ENCODE data around the gene FETUB. TPM values are rescaled to one million over a fixed set of nuclear protein-coding genes. Genes with fewer than 3 reads are reported as not detected.
A peak's percentile ranks its signal among the peaks of the same experiment; 100 is the strongest.

The FETUB gene
- total RNA-seq, 1 donor from 2014 or later, result not detected

DNA sequence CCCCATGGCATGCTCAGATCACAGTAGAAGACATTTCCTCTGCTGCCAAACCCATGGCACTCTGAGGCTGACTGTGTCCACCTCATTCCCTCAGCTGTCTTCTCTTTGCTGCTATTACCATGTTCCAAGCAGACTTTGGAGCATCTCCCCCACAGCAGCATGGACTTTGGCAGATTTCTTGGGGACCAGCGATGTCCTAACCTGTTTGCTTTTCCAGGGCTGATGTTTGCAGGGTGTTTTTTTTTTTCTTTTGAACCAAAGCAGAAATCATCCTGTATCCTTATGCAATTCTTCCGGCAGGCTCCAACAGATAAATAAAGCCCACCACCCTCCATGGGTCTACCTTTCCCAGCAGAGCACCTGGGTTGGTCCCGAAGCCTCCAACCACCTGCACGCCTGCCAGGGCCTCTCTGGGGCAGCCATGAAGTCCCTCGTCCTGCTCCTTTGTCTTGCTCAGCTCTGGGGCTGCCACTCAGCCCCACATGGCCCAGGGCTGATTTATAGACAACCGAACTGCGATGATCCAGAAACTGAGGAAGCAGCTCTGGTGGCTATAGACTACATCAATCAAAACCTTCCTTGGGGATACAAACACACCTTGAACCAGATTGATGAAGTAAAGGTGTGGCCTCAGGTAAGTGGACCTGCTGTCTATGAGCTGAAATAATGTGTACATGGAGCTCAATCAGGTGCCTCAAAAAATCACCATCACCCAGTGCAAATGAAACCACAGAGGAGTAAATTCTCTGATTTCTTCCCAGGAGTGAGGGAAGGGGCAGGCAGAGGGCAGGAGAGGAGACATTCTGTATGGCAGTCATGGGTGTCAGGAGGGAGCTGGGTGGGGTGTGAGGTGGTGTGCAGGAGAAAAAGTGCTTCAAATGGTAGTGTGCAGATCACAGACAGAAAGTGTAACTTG, 27.2 kb upstream of the FETUB start, which contains the start of gene AHSG:
AHSG (plus strand) TSS at position 340 of the 916 bp plus-strand sequence; CDS start at position 422, 82 bp downstream.
- no peak for DNase-seq (ENCODE audit: extremely low read depth, low read depth, low spot score)

DNA sequence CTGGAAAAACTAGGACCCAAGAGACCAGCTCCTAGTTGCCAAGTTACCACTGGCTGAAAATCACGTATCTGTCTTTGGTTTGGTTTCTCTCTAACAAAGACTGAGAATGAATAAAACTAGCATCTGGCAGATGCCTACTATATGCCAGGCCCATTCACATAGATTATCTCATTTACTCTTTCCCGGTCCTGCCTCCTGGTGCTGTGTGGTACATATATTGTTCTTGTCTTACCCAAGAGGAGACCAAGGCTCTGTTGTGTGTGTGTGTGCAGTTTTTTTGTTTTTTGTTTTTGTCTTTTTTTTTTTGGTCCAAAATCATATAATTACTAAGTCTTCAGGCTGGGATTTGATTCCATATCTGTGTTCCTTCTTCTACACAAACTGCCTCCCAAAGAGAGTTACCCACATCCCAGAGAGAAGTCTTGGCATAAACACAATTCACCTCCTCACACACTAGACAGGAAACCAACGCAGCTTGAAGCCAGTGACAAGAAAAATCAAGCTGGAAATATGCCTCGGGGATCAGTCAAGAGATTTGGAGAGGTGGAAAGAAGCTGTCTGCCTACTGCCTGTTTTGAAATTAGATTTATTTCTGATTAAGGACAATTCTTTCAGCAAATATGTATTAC, 26.4 kb upstream of the FETUB start:
- no peak for DNase-seq (ENCODE audit: extremely low read depth, low read depth, low spot score)

DNA sequence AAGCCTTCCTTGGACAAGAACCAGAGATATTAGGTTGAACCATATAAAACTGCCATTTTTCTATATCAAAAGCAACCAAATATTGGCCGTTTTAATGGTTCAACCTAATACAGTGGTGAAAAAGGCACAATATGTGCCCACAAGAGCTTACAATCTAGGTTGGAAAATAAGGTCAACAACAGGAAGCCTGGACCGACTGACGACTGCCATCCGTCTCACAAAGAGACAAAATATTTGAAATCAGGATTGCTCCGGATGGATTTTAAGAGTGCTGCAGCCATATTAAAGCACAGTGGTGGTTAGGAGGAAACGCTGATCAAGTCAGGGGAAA, 26.0 kb upstream of the FETUB start:
- no peak for DNase-seq (ENCODE audit: extremely low read depth, low read depth, low spot score)

DNA sequence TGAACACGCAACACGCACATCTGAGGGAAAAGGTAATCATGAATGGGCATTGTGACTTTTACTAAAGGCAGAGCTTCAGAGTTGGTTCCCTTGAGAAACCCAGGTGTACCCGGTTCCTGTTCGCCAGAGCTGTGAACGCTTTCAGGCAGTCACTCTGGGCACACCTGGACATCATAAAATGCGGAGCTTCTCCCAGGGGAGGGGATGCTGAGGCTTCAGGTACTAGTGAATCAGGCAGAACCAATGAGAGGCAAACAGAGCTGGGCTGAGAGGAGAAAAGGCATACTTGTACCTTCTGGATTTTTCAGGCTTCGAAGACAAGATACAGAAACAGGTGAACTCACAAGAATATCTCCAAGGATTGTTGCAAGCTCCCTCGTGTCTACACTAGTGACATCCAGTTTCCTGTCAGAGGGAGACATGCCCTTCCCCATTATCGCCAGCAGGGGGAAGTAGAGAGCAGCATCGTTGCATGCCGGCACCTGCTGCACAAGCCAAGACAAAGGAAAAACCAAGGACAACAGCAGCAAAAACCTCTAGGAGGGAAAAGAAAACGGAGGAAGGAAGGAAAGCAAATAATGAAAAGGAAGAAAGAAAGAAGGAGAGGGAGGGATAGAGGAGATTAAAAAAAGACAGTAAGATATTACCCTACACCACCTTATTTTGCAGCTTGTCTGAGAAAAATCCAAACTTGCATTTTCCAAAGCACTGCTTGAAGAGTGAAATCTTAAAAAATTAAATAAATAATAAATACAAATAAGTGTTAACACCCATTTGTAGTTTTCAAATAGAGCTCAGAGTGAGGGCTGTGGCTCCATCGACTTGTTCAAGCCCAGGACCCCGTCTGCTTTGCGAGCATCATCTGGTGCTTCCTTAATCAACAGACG, 25.4 kb upstream of the FETUB start:
- DNase-seq (ENCODE audit: extremely low read depth, low read depth, low spot score), result peak; percentile 34

DNA sequence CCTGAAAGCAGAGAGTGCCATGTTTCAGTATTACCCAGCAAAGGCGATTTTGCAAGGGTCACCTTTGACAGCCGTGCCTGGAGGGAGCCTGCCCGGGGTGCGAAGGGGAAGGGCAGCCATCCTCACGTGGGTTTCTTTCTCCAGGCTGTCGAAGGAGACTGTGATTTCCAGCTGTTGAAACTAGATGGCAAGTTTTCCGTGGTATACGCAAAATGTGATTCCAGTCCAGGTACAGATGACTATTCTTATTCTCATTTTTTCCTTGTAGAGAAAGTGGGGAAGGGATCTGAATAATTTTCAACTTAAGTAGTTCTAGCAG, 23.9 kb upstream of the FETUB start:
- no peak for DNase-seq (ENCODE audit: extremely low read depth, low read depth, low spot score)

DNA sequence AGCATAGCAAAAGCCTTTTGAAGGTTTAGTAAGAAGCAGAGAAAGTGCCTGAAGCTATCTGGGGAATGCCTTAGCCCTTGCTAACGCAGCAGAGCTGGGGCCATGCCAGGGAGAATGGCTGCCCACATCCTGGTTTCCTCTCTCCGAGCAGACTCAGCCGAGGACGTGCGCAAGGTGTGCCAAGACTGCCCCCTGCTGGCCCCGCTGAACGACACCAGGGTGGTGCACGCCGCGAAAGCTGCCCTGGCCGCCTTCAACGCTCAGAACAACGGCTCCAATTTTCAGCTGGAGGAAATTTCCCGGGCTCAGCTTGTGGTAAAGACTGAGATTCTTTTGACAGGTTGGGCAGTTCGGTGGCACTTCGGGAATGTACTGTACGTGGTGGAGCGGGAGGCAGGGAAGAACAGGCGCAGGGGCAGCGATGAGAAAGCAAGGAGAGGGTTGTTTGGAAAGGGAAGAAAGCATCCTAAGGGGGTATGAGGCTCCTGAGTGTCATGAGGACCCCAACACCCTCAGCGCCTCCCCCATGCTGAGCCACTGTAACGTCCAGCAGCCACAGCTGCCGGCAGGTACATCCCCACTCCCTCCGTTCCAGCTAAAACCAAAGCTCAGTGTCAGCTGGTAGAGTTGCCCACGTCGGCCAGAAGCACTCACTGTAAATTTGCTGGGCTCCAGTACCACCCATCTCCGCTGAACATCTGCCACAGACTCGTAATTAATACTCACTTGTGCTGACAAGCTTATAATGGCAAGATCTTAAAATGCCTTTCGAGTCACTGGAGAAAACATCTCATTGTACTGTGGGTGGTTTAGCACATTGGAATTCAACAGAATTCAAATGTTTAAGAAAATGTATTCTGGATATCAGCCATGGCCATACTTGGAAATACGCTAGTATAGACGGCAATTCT, 22.9 kb upstream of the FETUB start:
- peak; percentile 33 for DNase-seq (ENCODE audit: extremely low read depth, low read depth, low spot score)

DNA sequence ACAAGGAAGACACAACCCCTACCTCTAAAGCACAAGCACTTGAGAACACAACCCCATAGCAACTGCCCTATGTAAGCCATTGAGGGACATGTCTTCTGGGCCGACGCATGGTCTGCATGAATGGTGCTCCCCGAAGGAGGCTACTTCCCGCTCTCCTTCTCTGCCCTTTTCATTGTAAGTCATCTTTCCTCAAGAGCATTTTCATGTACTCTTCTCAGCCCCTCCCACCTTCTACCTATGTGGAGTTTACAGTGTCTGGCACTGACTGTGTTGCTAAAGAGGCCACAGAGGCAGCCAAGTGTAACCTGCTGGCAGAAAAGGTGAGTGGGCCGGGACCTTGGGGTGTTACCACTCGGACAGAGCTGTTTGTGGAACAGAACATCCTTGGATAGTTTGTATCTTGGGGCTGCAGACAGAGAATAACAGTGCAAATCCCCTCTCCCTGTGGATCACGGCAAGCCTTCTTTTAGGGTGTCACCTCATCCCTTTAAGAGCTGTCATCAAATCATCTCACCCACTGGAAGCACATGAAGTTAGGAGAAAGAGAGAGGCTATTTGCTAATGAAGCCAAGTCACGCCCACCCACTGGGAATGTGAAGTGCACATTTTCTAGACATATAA, 21.8 kb upstream of the FETUB start:
- no peak for DNase-seq (ENCODE audit: extremely low read depth, low read depth, low spot score)

DNA sequence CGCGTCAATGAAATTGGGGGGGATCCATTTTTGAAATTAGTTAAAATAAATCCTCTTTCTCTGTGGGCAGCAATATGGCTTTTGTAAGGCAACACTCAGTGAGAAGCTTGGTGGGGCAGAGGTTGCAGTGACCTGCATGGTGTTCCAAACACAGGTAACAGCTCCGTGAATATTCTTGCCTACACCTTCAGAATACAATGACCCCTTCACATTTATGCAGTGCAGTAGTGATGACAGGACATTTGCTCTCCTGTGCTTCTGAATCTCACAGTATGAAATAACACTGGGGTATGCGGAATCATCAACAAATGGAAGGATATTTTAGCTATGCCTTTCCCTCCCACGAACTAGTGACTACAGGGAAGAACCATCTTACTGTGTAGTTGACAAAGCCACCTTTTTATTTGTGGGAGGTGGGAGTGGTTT, 20.4 kb upstream of the FETUB start:
- no peak for DNase-seq (ENCODE audit: extremely low read depth, low read depth, low spot score)

DNA sequence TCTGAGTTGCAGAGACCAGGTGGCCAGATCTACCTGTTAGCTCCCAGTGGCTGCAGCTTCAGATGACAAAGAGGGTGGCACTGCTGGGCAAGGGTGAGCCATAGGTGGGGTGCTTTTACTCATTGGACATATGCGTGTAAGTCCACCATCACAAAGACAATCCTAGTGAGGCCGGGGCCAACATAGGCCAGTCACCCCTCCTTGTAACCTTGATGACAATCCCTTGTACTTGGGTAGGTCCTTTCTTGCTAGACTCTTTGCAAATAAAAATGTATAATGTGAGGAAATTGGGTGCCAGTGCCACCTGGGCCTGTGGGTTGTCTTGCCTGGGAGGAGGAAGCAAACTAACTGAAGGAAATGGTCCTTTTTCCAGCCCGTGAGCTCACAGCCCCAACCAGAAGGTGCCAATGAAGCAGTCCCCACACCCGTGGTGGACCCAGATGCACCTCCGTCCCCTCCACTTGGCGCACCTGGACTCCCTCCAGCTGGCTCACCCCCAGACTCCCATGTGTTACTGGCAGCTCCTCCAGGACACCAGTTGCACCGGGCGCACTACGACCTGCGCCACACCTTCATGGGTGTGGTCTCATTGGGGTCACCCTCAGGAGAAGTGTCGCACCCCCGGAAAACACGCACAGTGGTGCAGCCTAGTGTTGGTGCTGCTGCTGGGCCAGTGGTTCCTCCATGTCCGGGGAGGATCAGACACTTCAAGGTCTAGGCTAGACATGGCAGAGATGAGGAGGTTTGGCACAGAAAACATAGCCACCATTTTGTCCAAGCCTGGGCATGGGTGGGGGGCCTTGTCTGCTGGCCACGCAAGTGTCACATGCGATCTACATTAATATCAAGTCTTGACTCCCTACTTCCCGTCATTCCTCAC, 19.7 kb upstream of the FETUB start:
- DNase-seq (ENCODE audit: extremely low read depth, low read depth, low spot score), result no peak

DNA sequence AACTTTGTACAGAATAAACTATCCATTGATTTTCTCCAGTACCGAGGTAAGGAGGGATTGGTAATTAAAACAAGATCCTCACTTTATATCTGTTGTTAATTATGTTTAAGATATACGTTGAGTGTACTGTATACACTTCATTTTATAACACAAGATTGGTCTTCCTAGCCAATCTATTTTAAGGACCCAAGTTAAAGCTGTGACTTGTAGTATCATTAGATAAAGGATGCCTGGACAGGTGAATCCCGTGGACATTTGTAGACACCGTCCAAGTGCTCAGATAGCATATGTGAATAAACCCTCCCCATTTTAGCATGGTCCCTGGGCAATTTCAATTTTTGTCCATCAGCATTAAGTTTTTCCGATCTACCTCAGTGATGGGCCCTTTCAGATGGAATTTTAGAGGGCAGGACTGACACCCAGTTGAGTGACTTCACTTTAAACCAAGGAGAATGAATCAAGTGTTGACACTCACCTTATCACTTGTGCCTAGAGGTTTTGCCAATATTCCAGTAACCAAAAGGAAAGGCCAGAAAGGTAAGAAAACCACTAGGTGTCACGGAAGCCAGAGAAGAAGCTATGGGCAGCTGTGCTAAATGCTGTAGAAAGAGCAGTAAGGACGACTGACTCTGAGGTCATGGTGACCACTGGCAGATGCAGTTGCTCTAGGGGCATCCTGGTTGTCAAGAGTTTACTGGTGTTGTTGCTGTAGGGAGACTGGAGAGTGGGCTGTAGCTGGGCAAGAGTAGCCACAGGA, 18.1 kb upstream of the FETUB start:
- DNase-seq (ENCODE audit: extremely low read depth, low read depth, low spot score), result no peak

DNA sequence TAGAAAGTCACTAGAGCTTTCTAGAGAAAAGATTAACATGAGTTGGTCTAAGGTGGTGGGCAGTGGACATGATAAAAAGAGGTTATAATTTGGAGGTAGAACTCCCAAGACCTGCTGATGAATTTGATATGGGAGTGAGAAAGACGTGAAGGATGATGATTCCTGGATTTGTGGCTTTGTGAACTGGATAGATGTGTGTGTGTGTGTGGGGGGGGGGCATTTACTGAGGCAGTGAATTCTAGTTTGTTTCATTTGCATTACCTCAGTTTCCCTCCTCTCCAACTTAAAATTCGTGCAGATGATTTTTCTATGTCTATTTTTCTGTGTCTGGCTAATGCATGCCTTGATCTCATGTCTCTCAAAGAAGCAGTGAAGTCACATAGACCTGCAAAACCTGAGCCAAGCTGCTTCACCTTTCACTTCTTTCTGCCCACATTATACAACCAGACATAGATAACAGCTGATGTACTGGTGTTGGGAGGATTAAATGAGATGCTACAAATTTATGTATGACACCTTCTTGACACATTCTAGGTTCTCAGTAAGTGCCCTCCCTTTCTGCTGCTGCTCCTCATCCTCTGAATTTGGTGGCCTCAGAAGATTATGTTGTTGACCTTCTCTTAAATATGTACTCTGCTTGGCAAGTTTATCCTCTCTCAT, 17.4 kb upstream of the FETUB start:
- DNase-seq (ENCODE audit: extremely low read depth, low read depth, low spot score), result no peak

DNA sequence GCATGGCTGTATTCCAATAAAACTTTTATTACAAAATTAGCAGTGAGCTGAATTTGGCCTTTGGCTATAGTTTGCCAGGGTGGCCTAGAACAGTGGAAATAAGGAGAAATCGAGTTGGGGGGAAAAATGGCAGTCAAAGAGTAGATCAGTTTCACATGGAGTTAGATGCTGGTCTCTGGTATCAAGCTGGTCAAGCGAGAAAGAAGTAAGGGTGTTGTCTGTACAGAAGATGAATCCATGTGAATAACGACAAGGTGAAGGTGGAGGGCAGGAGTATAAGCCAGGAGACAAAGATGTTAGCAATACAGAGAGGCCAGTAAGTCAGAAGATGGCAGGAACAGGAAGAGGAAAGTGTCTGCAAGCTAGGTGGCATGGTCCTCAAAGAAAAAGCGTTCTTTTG, 15.6 kb upstream of the FETUB start:
- no peak for DNase-seq (ENCODE audit: extremely low read depth, low read depth, low spot score)

DNA sequence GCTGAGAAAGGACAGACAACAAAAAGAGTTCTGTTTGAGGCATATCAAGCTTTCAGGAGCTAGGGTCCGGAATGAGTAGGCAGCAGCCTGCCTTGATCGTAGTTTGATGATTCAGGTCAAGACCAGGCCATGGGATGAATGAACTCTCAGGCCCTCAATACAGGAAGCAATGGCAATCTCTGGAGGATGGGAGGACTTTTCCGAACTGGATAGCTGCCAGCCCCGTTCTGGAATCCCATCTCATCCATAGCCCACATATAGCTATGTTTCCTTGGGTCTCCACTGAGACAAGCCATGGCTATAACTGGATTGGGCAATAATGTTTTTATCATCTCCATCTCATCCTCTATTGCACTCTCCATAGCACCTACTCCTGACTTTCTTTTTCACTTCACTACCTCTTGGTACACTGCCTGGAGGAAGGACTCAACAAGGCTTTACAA, 14.6 kb upstream of the FETUB start:
- no peak for DNase-seq (ENCODE audit: extremely low read depth, low read depth, low spot score)

DNA sequence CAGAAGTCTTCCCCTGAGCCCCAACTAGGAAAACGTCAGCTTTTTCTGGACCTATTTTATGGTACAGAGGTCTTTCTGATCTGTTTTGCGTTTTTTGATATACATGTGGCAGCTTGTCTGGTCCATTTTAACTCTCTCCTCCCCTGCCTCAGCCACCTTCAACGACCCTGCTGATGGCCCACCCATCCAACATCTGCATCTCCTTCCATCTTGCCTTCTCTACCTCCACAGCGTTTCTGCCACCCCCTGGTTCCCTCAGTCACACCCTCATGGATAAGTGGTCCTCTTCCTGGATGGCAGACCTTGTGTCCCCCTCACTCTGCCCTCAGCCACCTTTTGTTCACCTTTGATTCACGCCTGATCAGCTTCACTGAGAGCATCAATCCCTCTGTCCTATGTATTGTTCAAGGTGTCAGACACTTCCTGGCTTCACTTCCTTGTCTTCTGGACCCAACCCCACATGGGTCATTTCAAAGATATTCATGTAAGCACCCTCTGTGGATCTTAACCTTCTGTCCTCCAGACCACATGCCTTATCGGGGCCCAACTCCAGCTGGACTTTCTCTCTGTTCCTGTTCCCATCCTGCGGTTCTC, 13.8 kb upstream of the FETUB start:
- no peak for DNase-seq (ENCODE audit: extremely low read depth, low read depth, low spot score)

DNA sequence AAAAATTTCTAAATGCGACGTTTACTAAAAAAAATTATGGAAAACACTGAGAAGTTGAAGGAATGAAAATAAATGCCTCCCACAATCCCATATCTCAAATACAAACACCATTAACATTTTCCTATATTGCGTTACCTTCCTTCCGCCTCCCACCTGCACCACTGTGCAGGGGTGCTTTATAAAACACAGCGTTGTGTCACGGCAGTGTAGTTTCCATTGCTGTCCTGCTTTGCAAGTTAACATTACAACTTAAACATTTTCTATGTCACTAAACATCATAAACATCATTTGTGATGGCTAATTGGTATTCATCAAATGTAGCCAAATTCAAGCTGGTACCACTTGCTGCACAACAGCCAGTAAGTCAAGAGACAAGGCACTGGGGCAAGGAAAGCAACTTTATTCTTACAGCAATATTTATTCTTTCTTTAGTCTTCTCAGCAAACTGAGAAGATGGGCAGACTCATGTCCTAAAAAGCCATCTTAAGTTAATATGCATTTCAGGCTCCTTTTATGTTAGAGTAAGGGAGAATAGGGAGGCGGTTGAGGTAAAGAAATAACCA, 12.3 kb upstream of the FETUB start:
- no peak for DNase-seq (ENCODE audit: extremely low read depth, low read depth, low spot score)

DNA sequence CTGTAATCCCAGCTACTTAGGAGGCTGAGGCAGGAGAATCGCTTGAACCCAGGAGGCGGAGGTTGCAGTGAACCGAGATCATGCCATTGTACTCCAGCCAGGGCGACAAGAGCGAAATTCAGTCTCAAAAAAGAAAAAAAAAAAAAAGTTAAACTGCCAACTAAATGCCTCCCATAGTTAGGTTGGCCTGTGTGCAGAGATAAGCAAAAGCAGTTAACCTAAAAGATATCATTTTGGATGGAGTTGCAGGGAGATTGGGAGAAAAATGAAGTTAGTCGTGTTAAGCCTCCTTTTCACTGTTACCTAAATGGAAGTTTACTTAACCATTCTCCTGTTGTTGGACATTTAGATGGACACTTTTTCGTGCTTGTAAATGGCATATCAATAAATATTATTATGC, 11.4 kb upstream of the FETUB start:
- no peak for DNase-seq (ENCODE audit: extremely low read depth, low read depth, low spot score)
